Measurements from ENCODE around the gene CHAF1B.
"Not testable (repeated sequence)": the region's sequence is repeated elsewhere in the genome, so short reads cannot be mapped to it uniquely, and the experiment has no call there.

Gene CHAF1B

DNA sequence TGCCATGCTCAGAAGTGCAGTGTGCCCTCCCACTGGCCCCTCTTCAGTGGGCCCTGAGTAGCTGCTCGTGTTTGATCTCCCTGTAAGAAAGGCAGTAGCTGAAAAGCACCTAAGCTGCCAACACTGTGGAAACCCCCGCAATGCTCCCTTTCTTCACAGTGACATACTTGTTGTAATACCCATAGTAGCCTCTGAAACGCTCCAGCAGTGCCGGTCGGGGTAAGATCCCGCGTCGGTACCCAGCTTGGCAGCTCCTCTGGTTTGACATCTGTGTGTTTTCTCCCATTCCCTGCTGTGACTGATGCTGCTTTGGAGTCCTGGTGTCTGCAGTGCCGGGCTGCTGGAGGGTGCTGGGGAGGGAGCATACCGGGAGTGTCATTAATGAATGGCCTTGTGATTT lies 3.6 kb downstream of the CHAF1B start:
- no peak for DNase-seq (ENCODE audit: low spot score)

DNA sequence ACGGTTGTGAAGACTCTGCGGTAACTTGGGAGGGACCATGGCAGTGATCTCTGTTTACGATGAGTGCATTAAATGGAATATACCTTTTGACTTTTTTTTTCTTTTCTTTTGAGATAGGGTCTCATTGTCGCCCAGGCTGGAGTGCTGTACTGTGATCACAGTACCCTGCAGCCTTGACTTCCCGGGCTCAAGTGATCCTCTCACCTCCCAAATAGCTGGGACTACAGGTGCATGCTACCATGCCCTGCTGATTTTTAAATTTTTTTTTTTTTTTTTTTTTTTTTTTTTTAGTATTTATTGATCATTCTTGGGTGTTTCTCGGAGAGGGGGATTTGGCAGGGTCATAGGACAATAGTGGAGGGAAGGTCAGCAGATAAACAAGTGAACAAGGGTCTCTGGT lies 6.5 kb downstream of the CHAF1B start:
- DNase-seq (ENCODE audit: low spot score), result not testable (repeated sequence)

DNA sequence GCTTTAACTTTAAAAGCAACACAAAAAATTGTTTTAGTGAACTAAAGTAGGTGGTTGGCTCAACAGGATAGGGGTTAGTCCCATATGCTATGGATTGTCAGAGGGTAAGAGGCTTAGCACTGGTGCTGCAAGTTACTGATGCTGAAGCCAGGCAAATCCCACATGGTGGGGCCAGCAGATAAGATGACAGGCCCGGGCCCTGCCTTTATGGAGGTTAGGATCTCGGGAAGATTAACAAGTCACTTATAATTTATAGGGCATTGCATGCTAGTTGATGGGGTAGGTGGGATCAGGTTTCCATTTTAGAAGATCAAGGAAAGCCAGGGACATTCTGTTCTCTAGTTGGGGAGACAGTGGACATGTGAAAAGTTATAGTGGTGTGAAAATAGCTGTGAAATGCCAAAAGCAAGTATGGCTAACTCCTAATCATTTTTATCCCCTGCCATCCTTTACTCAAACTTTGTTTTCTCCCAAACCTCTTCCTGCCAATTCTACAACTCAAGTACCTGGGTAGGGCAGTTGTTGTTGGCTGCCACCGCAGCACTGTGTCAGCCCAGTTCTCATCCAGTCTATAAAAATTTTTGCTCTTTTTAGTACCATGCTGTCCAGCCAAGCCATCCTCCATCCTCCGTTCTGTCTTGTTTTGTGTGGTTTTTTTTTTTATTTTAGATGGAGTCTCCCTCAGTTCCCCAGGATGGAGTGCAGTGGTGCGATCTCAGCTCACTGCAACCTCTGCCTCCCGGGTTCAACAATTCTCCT lies 10.3 kb downstream of the CHAF1B start:
- DNase-seq (ENCODE audit: low spot score), result no peak

DNA sequence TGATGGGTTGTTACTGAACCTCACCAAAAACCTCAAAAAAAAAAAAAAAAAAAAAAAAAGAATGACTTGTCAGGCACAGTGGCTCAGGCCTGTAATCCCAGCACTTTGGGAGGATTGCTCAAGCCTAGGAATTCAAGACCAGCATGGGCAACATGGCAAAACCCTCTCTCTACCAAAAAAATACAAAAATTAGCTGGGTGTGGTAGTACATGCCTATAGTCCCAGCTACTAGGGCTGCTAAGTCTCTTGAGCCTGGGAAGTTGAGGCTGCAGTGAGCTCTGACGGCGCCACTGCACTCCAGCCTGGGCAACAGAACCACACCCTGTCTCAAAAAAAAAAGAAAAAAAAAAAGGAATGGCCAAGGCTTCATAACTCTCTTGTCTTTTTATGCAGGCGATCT lies 11.1 kb downstream of the CHAF1B start:
- DNase-seq (ENCODE audit: low spot score), result no peak

DNA sequence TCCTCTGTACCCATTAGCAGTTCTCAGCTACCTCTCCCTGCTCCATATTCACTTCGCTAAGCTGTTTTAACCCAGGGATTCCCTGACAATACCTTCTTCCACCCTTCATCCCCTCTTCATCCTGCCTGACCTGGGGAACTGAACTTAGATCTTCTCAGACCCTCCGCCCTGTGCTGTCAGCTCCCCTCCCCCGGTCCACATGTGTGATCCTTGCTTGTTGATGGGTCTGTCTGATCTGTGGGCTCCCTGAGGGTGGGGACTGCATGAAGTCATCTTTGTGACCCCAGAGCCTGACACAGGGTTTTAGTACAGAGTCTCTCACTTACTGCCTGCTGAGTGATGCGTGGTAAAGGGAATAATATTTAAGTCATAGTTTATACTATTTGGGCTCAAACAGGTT lies 11.8 kb downstream of the CHAF1B start:
- DNase-seq (ENCODE audit: low spot score), result no peak

DNA sequence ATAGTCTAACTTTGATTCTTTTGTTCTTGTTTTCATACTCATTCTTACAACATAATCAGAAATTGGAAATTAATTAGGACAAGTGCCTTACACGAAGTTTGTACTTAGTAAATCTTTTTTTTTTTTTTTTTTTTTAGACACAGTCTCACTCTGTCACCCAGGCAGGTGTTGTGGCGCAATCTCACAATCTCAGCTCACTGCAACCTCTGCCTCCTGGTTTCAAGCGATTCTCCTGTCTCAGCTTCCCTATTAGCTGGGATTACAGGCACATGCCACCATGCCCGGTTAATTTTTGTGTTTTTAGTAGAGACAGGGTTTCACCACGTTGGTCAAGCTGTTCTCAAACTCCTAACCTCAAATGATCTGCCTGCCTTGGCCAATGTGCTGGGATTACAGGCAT lies 12.4 kb downstream of the CHAF1B start:
- no peak for DNase-seq (ENCODE audit: low spot score)

DNA sequence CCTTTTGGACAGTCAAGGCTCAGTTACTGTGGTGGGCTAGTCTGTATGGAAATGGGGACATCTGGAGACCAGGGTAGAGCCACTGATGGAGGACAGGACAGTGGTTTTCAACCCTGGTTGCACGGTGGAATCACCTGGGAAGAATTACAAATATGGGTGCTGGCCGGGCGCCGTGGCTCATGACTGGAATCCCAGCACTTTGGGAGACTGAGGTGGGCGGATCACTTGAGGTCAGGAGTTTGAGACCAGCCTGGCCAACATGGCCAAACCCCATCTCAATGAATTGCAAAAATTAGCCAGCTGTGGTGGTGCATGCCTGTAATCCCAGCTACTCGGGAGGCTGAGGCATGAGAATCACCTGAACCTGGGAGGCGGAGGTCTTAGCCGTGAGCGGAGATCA lies 14.5 kb downstream of the CHAF1B start:
- DNase-seq (ENCODE audit: low spot score), result not testable (repeated sequence)

DNA sequence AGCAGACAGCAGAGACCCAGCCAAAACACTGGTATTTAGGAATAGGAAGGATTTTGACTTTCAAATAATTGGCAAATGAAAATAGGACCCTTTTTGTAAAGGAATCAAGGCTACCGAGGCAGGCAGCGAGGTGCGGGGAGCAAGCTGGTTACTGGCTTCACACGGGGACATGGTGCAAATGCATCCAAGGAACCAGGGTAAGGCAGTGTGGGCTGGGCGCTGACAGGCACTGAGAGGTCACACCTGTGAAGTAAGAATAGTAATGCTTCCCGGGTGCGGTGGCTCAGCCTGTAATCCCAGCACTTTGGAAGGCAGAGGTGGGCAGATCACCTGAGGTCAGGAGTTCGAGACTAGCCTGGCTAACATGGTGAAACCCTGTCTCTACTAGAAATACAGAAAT lies 15.5 kb downstream of the CHAF1B start:
- no peak for DNase-seq (ENCODE audit: low spot score)

DNA sequence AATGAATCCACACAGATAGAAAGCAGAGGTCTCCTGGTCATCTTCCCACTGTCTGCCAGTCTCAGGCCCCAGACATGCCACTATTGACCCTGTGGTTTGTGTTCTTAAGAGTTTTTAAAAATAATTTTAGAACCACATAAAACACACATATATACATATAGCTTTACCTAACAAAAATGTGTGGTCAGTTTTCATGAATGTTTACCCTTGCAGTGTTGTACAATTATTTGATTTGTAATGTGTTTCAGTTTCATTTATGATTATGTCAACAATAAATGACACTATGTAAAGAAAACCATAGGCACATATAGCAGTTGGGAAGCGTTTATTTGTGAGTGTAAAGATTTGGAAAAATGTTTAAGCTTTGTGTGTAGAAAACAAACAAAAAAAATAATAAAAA lies 17.1 kb downstream of the CHAF1B start:
- DNase-seq (ENCODE audit: low spot score), result no peak

DNA sequence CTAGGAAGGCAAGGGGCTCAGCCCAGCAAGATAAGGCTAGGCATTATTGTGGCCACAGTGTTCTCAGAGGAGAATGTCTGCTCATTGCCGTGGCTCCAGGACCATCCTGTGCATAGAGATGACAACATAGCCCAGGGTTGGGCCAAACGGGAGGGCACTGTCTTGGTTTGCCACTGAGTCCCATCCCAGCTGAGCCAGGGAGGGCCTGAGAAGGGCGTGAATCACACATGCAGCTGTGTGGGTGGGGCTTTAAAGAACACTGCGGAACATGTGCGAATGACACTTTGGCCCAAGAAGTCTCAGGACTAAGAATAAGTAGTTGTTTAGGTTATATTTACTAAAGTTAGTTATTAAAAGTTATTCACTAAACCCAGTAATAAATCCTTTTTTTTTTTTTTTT lies 18.5 kb downstream of the CHAF1B start:
- no peak for DNase-seq (ENCODE audit: low spot score)

DNA sequence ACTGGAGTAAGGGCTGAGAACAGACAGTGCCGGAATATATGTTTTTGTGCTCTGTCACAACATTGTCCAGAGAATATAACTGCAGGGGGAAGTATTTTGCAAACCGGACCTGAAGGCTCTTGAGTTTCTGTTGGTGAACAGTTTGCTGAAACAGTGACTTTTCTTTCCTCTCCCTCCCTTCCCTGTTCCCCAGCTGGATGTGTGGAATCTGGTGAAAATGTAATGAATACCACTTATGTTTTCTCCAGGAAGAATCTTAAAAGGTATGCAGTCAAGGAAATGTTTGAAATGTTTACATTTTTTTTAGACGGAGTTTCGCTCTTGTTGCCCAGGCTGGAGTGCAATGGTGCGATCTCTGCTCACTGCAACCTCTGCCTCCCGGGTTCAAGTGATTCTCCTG lies 23.4 kb downstream of the CHAF1B start:
- no peak for DNase-seq (ENCODE audit: low spot score)

DNA sequence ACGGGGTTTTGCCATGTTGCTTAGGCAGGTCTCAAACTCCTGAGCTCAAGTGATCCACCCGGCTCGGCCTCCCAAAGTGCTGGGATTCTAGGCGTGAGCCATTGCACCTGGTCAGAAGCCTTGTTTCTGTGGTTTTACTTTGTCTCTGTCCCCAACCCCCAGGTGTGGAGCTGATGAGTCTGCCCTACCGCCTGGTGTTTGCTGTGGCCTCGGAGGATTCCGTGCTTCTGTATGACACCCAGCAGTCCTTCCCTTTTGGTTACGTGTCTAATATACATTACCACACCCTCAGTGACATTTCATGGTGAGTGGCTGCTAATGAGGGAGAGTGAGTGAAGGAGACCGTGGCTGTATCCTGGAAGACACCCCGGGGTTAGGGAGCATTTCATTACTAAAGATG lies 26.1 kb downstream of the CHAF1B start:
- no peak for DNase-seq (ENCODE audit: low spot score)

DNA sequence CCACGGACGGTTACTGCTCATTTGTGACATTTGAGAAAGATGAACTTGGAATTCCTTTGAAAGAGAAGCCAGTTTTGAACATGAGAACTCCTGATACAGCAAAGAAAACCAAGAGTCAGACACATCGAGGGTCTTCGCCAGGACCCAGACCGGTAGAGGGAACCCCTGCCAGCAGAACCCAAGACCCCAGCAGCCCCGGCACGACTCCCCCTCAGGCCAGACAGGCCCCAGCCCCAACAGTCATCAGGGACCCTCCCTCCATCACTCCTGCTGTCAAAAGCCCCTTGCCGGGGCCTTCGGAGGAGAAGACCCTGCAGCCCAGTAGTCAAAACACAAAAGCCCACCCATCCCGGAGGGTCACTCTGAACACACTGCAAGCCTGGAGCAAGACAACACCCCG lies 27.7 kb downstream of the CHAF1B start:
- DNase-seq (ENCODE audit: low spot score), result no peak

DNA sequence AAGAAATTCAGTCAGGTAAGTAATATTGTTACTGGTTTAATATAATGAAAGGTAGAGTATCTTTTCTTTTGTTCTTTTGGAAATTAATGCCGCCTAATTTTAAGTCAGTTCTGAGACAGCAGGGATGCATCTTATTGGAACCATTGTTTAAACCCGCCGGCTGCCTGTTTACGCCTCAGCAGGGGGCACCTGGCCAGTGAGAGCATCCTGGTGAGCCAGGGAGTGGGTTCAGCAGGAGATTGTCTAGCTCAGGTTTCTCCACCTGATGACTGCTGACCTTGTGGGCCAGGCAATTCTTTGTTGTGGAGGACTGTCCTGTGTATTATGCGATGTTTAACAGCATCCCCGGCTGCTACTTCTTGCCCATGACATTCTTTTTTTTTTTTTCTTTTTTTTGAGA lies 30.2 kb downstream of the CHAF1B start:
- DNase-seq (ENCODE audit: low spot score), result no peak

DNA sequence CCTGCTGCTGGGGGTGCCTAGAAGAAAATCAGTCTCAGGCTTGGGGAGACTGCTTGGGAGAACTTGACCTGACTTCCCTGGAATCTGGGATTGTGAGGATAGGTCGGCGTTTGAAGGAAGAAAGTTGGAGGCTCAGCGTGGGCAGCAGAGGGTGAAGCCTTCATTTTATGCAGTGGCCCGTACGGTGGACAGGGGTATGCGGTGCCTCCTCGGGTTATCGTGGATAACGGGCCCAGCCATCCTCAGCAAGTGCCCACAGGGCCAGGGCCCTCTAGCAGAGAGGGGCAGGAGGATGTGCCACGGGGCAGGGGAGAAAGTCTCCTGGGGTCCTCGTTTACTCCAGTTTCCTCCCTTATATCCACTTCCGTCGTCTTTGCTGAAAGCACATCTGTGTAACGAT lies 34.0 kb downstream of the CHAF1B start:
- no peak for DNase-seq (ENCODE audit: low spot score)

DNA sequence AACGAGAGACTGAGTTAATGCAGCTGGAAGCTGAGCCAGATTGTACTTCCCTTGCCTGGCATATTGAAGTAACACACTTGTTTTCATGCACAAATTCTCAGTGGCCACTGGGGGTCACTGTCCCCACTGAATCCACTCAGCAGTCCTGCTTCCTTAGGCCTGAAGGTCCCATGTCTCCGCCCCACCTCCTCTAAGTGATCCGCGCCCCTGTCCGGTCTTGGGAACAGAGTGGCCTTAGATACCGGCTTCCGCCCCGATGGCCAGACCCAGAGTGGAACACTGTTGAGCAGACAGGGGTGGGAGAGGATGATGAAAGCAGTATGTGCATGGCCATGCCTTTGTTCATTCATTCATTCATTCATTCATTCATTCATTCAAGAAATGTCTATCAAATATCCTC lies 34.8 kb downstream of the CHAF1B start:
- DNase-seq (ENCODE audit: low spot score), result peak; percentile 70

DNA sequence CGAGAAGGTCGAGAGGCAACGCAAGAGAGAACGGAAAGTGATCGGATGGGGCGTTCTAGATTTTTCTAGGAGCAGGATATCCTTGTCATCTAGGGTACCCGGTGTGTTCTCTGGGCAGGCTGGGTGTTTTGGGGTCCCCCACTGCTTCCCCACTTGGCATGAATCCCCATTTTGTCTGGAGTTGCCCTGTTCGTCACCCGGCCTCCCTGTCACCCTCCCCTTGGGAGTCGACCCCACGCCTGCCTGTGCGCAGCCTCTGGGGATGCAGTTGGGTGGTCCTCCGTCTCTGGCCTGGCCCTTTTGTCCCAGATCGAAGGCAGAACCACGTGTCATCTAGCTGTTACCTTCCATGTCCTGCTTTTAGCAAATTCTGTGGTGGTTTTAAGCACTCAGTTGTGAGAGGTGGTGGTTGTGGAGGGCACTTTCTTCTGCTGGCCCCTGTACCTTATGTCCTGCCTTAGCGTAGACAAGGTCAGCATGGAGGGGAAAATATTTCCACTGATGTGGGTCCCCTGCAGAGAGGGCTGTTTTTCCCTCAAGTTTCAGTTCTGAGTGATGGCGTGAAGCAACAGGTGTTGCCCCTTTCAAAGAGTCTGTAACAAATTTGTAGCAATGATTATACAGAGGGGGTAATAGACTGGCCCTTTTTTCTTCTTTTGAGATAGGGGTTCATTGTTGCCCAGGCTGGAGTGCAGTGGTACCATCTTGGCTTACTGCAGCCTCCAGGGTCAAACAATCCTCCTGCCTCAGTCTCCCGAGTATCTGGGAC lies 35.6 kb downstream of the CHAF1B start:
- no peak for DNase-seq (ENCODE audit: low spot score)

DNA sequence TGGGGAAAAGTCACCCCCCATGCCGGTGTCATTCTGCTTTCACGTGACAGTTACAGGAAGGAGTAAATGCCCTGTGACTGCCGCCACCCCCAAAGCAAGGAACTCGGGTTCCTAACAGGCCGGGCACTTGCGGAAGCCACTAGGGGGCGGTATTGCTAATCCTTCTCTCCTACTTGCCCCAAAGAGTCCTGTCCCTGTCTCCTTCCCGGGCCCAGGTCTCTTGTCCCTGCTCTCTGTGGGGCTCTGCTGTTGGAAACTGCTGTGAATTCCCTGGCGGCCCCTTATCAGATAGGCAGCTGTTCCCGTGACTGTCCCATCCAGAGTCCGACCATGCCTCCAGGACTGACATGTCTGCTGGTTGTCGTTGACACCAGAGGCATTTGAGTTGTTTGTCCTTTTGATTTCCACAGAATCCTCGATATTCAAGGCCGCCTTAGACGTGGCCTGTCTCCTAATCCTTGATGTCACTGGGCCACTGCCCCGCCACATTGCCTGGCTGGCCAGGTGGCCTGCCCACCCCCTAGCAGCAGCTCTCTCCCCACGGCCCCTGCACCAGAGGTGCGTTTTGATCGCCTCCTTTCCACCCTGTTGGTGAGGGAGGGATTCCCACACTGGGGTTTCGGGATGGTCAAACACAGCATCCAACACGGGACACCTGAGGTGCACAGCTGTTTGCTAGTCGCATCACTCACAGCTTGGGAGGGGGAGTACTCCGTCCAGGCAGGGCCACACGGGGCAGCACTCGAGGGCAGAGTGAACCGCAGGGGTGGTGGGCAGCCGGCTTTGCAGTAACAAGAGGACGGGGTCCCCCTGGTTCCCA lies 37.3 kb downstream of the CHAF1B start:
- peak; percentile 33 for DNase-seq (ENCODE audit: low spot score)

DNA sequence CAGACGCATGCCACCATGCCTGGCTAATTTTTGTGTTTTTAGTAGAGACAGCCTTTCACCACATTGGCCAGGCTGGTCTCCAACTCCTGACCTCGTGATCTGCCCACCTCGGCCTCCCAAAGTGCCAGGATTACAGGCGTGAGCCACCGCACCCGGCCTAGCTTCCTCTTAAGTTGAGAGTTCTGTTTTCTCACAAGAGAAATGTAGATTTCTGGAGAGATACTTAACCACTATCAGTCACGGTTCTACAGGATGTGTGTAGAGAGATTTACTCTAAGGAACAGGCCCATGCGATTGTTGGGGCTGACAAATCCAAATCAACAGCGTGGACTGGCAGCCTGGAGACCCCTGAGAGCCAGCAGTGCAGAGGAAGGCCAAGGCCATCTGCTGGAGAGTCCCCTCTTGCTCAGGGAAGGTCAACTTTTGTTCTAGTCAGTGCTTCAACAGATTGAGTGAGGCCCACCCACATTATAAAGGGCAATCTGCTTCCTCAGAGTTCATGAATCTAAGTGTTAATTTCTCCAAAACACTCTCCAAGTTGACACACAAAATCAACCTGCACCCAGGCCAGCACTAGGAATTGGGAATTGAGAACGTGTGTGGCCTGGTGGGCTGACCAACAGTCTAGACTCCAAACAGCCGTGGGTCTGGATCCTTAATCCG lies 38.7 kb downstream of the CHAF1B start:
- no peak for DNase-seq (ENCODE audit: low spot score)

DNA sequence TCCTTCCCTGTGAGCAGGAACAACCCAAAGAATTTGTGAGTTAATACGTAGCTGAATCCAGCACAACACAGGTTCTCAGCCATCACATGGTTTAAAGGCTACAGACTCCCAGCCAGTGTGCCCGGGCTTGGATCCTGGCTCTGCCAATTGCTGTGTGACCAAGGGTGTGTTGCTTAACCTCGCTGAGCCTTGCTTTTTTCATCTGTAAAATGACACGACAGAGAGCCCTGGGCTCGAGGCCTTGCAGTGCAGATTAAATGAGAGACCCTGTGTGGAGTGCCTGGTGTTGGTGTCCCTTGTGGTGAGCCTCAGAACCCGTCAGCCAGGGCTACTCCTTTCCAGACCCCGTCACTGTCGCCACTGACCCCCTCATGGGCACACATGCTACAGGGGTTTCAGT lies 39.4 kb downstream of the CHAF1B start:
- no peak for DNase-seq (ENCODE audit: low spot score)

DNA sequence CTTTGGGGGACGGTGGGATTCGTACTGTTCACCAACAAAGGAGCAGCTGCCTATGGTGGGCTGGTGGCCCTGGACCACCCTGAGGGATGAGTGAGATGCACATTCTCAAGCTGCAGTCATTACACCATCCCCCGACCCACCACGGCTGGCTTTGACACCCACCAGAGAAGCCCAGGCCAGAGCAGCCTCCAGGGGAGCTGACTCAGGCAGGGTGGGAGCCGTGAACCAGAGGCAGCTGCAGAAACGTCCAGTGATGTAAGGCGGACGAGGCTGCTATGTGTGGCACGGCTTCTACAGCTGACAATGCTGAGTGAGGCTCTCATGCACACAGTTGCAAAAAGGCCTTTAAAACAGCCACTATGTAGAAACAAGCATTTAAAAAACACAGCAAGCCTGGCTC lies 40.1 kb downstream of the CHAF1B start:
- DNase-seq (ENCODE audit: low spot score), result no peak

DNA sequence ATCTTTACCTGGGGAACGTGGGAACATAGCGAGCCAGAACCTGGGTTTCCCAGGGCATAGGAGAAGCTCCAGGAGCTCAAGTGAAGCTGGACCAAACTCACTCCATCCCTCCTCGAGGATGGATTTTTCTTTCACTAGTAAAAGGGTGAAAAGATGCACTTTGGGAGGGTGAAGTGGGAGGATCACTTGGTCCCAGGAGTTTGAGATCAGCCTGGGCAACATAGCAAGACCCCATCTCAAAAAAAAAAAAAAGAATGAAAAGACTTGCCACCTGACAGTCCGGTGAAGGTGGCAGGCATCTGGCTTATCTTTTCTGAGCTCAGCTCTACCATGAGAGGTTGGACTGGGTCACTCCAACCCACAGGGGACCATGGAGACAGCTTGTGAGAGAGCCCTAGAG lies 42.3 kb downstream of the CHAF1B start:
- DNase-seq (ENCODE audit: low spot score), result no peak
